ENCODE data around the gene RDM1. TPM values are rescaled to one million over a fixed set of nuclear protein-coding genes. Genes with fewer than 3 reads are reported as not detected.

RDM1 gene
- total RNA-seq, 1 experiment from 2014 or later: 2.1 TPM

GRCh38 chr17:35949401-35949800 is 18.8 kb upstream of the RDM1 start:
- Histone ChIP-seq H3K27me3 (replicated peaks; ENCODE audit: insufficient read depth, low read depth, low read length, poor library complexity) (no peaks in the 10 kb centered on the region), H3K9me3 (ENCODE audit: low read depth, low read length, poor library complexity, severe bottlenecking) (no peaks in the 10 kb centered on the region), H3K27ac (ENCODE audit: low read depth, low read length, poor library complexity, severe bottlenecking) (no peak overlapping the region), H3K4me1 (ENCODE audit: insufficient read depth, low read length, poor library complexity, severe bottlenecking) (no peaks in the 10 kb centered on the region), H3K36me3 (ENCODE audit: insufficient read depth, low read length, poor library complexity, severe bottlenecking) (no peaks in the 10 kb centered on the region), H3K4me3 (ENCODE audit: low read depth, low read length, poor library complexity, severe bottlenecking) (no peak overlapping the region)
- intact Hi-C loops (cut with micrococcal nuclease; ENCODE audit: unreplicated experiment): no loop called here
- no peak for DNase-seq (ENCODE audit: low spot score)
- POLR2A ChIA-PET (ENCODE audit: low non-redundant PET): interaction anchor here (0.7 kb wide), 1 partner anchor 15 kb away, joined by 4 read pairs; no protein-coding TSS in a partner anchor
- no TSS peak for BruUV-seq (replicated peaks)
- CTCF ChIA-PET: no interaction called here
- TF ChIP-seq EZH2 (IDR thresholded peaks at IDR 0.05; ENCODE audit: borderline replicate concordance, low read depth, low read length, poor library complexity, severe bottlenecking) (no peak), CTCF (conservative IDR thresholded peaks at IDR 0.05; ENCODE audit: low read depth, low read length) (no peak)

GRCh38 chr17:35948092-35948491 is 17.5 kb upstream of the RDM1 start:
- POLR2A ChIA-PET (ENCODE audit: low non-redundant PET): no interaction called here

GRCh38 chr17:35947156-35947585 is 16.6 kb upstream of the RDM1 start:
- ChIA-PET CTCF (interaction anchor here (0.6 kb wide), 1 partner anchor 179 kb away, joined by 4 read pairs; no protein-coding TSS in a partner anchor), POLR2A (ENCODE audit: low non-redundant PET) (no interaction called here)
- no peak overlapping the region for H3K4me3 ChIP-seq (ENCODE audit: low read depth, low read length, poor library complexity, severe bottlenecking)
- H3K27ac ChIP-seq (ENCODE audit: low read depth, low read length, poor library complexity, severe bottlenecking): no peak overlapping the region
- H3K4me1 ChIP-seq (ENCODE audit: insufficient read depth, low read length, poor library complexity, severe bottlenecking): no peaks in the 10 kb centered on the region
- H3K36me3 ChIP-seq (ENCODE audit: insufficient read depth, low read length, poor library complexity, severe bottlenecking): no peaks in the 10 kb centered on the region
- no TSS peak for BruUV-seq (replicated peaks)
- DNase-seq (ENCODE audit: low spot score): peak; percentile 47
- intact Hi-C loops (cut with micrococcal nuclease; ENCODE audit: unreplicated experiment): no loop called here
- no peaks in the 10 kb centered on the region for H3K27me3 ChIP-seq (replicated peaks; ENCODE audit: insufficient read depth, low read depth, low read length, poor library complexity)
- no peaks in the 10 kb centered on the region for H3K9me3 ChIP-seq (ENCODE audit: low read depth, low read length, poor library complexity, severe bottlenecking)
- no peak for TF ChIP-seq EZH2 (IDR thresholded peaks at IDR 0.05; ENCODE audit: borderline replicate concordance, low read depth, low read length, poor library complexity, severe bottlenecking)
- TF ChIP-seq CTCF (conservative IDR thresholded peaks at IDR 0.05; ENCODE audit: low read depth, low read length): peak; percentile 56

More at GRCh38 chr17:35948092-35948491, 17.5 kb upstream of the RDM1 start:
- intact Hi-C loops (cut with micrococcal nuclease; ENCODE audit: unreplicated experiment): no loop called here
- Histone ChIP-seq H3K27ac (ENCODE audit: low read depth, low read length, poor library complexity, severe bottlenecking) (no peak overlapping the region), H3K36me3 (ENCODE audit: insufficient read depth, low read length, poor library complexity, severe bottlenecking) (no peaks in the 10 kb centered on the region), H3K4me3 (ENCODE audit: low read depth, low read length, poor library complexity, severe bottlenecking) (no peak overlapping the region), H3K27me3 (replicated peaks; ENCODE audit: insufficient read depth, low read depth, low read length, poor library complexity) (no peaks in the 10 kb centered on the region), H3K4me1 (ENCODE audit: insufficient read depth, low read length, poor library complexity, severe bottlenecking) (no peaks in the 10 kb centered on the region), H3K9me3 (ENCODE audit: low read depth, low read length, poor library complexity, severe bottlenecking) (no peaks in the 10 kb centered on the region)
- no peak for DNase-seq (ENCODE audit: low spot score)
- TF ChIP-seq EZH2 (IDR thresholded peaks at IDR 0.05; ENCODE audit: borderline replicate concordance, low read depth, low read length, poor library complexity, severe bottlenecking): no peak
- TF ChIP-seq CTCF (conservative IDR thresholded peaks at IDR 0.05; ENCODE audit: low read depth, low read length): no peak
- no TSS peak for BruUV-seq (replicated peaks)
- CTCF ChIA-PET: no interaction called here

Data from A673 (cell line).